GM18498 (cell line): ENCODE results near the gene EXOC4.

Experiments
- ATAC-seq: cut with Tn5 transposase; IDR thresholded peaks from one replicate; pipeline ENCODE4 v1.9.1; 2021; ENCODE audit warnings: mild to moderate bottlenecking, moderate library complexity; ENCODE audit not compliant: unreplicated experiment

The EXOC4 gene

GRCh38 chr7:134083766-134084487 is 831.0 kb downstream of the EXOC4 start:
- ATAC-seq, result no peak

- ATAC-seq, result peak; percentile 75
Observed at GRCh38 chr7:134084488-134085144, 831.7 kb downstream of the EXOC4 start.

GRCh38 chr7:134085311-134085710 is 832.4 kb downstream of the EXOC4 start:
- ATAC-seq, result no peak

GRCh38 chr7:134086998-134087735 is 834.3 kb downstream of the EXOC4 start:
- ATAC-seq, result no peak

- no peak for ATAC-seq
Observed at GRCh38 chr7:134088199-134088598, 835.3 kb downstream of the EXOC4 start.

GRCh38 chr7:134089446-134089845 is 836.6 kb downstream of the EXOC4 start:
- ATAC-seq, result no peak

- ATAC-seq, result no peak
Observed at GRCh38 chr7:134098072-134098471, 845.2 kb downstream of the EXOC4 start.

- no peak for ATAC-seq
Observed at GRCh38 chr7:134101716-134102115, 848.8 kb downstream of the EXOC4 start.

- ATAC-seq, result no peak
Observed at GRCh38 chr7:134104166-134104565, 851.3 kb downstream of the EXOC4 start.

GRCh38 chr7:134105841-134106240 is 853.0 kb downstream of the EXOC4 start:
- ATAC-seq, result no peak

- no peak for ATAC-seq
Observed at GRCh38 chr7:134108802-134109201, 855.9 kb downstream of the EXOC4 start.

- ATAC-seq, result no peak
Observed at GRCh38 chr7:134113655-134114054, 860.8 kb downstream of the EXOC4 start.

GRCh38 chr7:134114992-134115391 is 862.1 kb downstream of the EXOC4 start:
- no peak for ATAC-seq
